HepG2 (cell line): ENCODE data around the gene KCNA3. TPM values are rescaled to one million over a fixed set of nuclear protein-coding genes. Genes with fewer than 3 reads are reported as not detected.

Source experiments
- MXI1 ChIP-seq: IDR thresholded peaks from 3 replicates; pipeline ENCODE4 v1.6.1; 2012; ENCODE audit warnings: low read depth, low read length, inconsistent platforms, borderline replicate concordance
- RNF2 ChIP-seq: fragments of 450-650 bp; conservative IDR thresholded peaks from 2 replicates; pipeline ENCODE4 v1.6.1; 2016; ENCODE audit warnings: low read depth
- TSC22D2 ChIP-seq: sonication (generic); formaldehyde crosslinking; IDR thresholded peaks from 2 replicates; pipeline ENCODE4 v1.5.1; 2020; ENCODE audit warnings: missing genetic modification reagents, mild to moderate bottlenecking, borderline replicate concordance
- XRCC5 ChIP-seq: fragments of 200-400 bp; formaldehyde crosslinking; optimal IDR thresholded peaks from 2 replicates; pipeline ENCODE3; 2017; ENCODE audit warnings: mild to moderate bottlenecking, low read length
- ZNF431 ChIP-seq: sonication (generic); formaldehyde crosslinking; IDR thresholded peaks from 2 replicates; pipeline ENCODE4 v1.9.0; 2022; ENCODE audit warnings: missing genetic modification reagents, low read depth, mild to moderate bottlenecking, borderline replicate concordance
- ZNF550 ChIP-seq: sonication (generic); formaldehyde crosslinking; IDR thresholded peaks from 2 replicates; pipeline ENCODE4 v1.4.0; 2020; ENCODE audit warnings: mild to moderate bottlenecking, missing genetic modification reagents, borderline replicate concordance
- polyA plus RNA-seq, 8 experiments: library from polyadenylated mRNA; depleted of rRNA in 3 of 8; stranded (reverse) in 7 of 8; unstranded in 1 of 8; fragments of >200 nt; fragmentation: Illumina TruSeq in 4 of 8; extraction: Trizol in 4 of 8; gene quantifications; 2 replicates each; pipeline versions ENCODE4 v1.2.1 to v1.2.3, GENCODE V29; 2011 to 2016; ENCODE audit warnings: low read depth in 4 of 8, missing spikeins in 1 of 8, mixed read lengths in 1 of 8; ENCODE audit not compliant: insufficient read depth in 1 of 8
- total RNA-seq, 5 experiments: library from RNA; depleted of rRNA; stranded (reverse); fragments of >200 nt; fragmentation: Illumina TruSeq; extraction: Trizol; gene quantifications; 2 replicates each; pipeline ENCODE4 v1.2.3, GENCODE V29; 2016; ENCODE audit warnings: low read depth in 1 of 5
- TF ChIP-seq, protein P1 (sequence below): sonication (generic); formaldehyde crosslinking; IDR thresholded peaks from 2 replicates; pipeline ENCODE4 v1.8.1; 2023; ENCODE audit warnings: mild to moderate bottlenecking, missing genetic modification reagents, borderline replicate concordance
- TF ChIP-seq, protein P2 (sequence below): sonication (generic); formaldehyde crosslinking; IDR thresholded peaks from 2 replicates; pipeline ENCODE4 v1.5.0; 2020; ENCODE audit warnings: mild to moderate bottlenecking, missing genetic modification reagents
- TF ChIP-seq, protein P3 (sequence below): sonication (generic); formaldehyde crosslinking; IDR thresholded peaks from 2 replicates; pipeline ENCODE4 v1.4.0; 2020; ENCODE audit warnings: missing genetic modification reagents

KCNA3 gene
- total and polyA plus RNA-seq, 2 of the 13 experiments (the other 11 are each of a cell fraction or from before 2014, with no cell fraction given): not detected

DNA sequence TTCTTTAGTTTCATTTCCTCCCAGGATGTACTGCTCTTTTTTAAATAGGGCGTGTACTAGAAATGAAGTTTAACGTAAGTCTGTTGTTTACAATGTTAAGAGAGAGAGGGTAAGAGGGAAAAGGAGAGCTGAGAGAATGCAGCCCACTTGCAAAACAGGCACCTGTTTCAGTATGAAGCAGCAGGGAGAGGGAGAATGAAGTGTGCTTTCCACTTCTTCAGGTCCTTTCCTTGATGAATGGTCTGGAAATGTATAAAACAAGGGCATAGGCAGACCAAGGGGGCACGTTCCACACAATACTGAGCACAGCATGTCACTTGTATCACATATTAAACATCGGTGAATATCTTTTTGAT, 2.0 kb downstream of the KCNA3 start (continued):
- no peak for TF ChIP-seq ZNF550 (CRISPR knock-in tag)
- no peak for TF ChIP-seq MXI1
- TF ChIP-seq, protein P1, sequence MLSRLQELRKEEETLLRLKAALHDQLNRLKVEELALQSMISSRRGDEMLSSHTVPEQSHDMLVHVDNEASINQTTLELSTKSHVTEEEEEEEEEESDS: no peak
- no peak for TF ChIP-seq XRCC5
- TF ChIP-seq, protein P2, sequence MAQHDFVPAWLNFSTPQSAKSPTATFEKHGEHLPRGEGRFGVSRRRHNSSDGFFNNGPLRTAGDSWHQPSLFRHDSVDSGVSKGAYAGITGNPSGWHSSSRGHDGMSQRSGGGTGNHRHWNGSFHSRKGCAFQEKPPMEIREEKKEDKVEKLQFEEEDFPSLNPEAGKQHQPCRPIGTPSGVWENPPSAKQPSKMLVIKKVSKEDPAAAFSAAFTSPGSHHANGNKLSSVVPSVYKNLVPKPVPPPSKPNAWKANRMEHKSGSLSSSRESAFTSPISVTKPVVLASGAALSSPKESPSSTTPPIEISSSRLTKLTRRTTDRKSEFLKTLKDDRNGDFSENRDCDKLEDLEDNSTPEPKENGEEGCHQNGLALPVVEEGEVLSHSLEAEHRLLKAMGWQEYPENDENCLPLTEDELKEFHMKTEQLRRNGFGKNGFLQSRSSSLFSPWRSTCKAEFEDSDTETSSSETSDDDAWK (CRISPR knock-in tag): no peak
- TF ChIP-seq ZNF431 (CRISPR knock-in tag): no peak
- no peak for TF ChIP-seq RNF2
- TF ChIP-seq TSC22D2 (CRISPR knock-in tag): no peak
- TF ChIP-seq, protein P3, sequence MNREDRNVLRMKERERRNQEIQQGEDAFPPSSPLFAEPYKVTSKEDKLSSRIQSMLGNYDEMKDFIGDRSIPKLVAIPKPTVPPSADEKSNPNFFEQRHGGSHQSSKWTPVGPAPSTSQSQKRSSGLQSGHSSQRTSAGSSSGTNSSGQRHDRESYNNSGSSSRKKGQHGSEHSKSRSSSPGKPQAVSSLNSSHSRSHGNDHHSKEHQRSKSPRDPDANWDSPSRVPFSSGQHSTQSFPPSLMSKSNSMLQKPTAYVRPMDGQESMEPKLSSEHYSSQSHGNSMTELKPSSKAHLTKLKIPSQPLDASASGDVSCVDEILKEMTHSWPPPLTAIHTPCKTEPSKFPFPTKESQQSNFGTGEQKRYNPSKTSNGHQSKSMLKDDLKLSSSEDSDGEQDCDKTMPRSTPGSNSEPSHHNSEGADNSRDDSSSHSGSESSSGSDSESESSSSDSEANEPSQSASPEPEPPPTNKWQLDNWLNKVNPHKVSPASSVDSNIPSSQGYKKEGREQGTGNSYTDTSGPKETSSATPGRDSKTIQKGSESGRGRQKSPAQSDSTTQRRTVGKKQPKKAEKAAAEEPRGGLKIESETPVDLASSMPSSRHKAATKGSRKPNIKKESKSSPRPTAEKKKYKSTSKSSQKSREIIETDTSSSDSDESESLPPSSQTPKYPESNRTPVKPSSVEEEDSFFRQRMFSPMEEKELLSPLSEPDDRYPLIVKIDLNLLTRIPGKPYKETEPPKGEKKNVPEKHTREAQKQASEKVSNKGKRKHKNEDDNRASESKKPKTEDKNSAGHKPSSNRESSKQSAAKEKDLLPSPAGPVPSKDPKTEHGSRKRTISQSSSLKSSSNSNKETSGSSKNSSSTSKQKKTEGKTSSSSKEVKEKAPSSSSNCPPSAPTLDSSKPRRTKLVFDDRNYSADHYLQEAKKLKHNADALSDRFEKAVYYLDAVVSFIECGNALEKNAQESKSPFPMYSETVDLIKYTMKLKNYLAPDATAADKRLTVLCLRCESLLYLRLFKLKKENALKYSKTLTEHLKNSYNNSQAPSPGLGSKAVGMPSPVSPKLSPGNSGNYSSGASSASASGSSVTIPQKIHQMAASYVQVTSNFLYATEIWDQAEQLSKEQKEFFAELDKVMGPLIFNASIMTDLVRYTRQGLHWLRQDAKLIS (CRISPR knock-in tag): no peak
- TF ChIP-seq, all 625 proteins: peak for 0
